Immature natural killer cell (primary cell): Measurements from ENCODE around the gene CALHM2. TPM values are rescaled to one million over a fixed set of nuclear protein-coding genes. Genes with fewer than 3 reads are reported as not detected.
A peak's percentile ranks its signal among the peaks of the same experiment; 100 is the strongest.
"Not testable (repeated sequence)": the region's sequence is repeated elsewhere in the genome, so short reads cannot be mapped to it uniquely, and the experiment has no call there.

Experiments used
- DNase-seq, 3 donors: peaks; one replicate each; pipeline ENCODE4 v3.0.0; 2022; ENCODE audit warnings: mixed read lengths in 1 of 3
- H3K27ac Mint-ChIP-seq, 6 donors: one replicate each; pipeline ENCODE4 v1.8.0; 2020; ENCODE audit warnings: mixed read lengths in 6 of 6, mild to moderate bottlenecking in 5 of 6, inconsistent platforms in 4 of 6, moderate library complexity in 3 of 6
- H3K27me3 Mint-ChIP-seq, 3 donors: one replicate each; pipeline ENCODE4 v1.8.0; 2020 to 2021; ENCODE audit warnings: low read depth in 3 of 3, mild to moderate bottlenecking in 3 of 3, mixed read lengths in 3 of 3, moderate library complexity in 3 of 3, inconsistent platforms in 1 of 3
- H3K36me3 Mint-ChIP-seq, 3 donors: one replicate each; pipeline ENCODE4 v1.8.0; 2020; ENCODE audit warnings: mixed read lengths in 3 of 3, inconsistent platforms in 2 of 3, mild to moderate bottlenecking in 2 of 3
- H3K4me1 Mint-ChIP-seq, 2 donors: one replicate each; pipeline ENCODE4 v1.8.0; 2020; ENCODE audit warnings: inconsistent platforms in 2 of 2, mild to moderate bottlenecking in 2 of 2, mixed read lengths in 2 of 2, moderate library complexity in 1 of 2
- H3K4me3 Mint-ChIP-seq, 5 donors: one replicate each; pipeline ENCODE4 v1.8.0; 2020; ENCODE audit warnings: mild to moderate bottlenecking in 5 of 5, mixed read lengths in 5 of 5, inconsistent platforms in 3 of 5, moderate library complexity in 3 of 5
- H3K9me3 Mint-ChIP-seq, 6 donors: one replicate each; pipeline ENCODE4 v1.8.0; 2020; ENCODE audit warnings: mild to moderate bottlenecking in 6 of 6, mixed read lengths in 6 of 6, inconsistent platforms in 4 of 6, moderate library complexity in 3 of 6
- polyA plus RNA-seq, 3 donors: library from polyadenylated mRNA; unstranded; fragments of 300-500 nt; fragmentation: Illumina TruSeq; gene quantifications; one replicate each; pipeline ENCODE4 v1.2.3, GENCODE V29; 2021

CALHM2 gene
- polyA plus RNA-seq, 3 donors from 2014 or later, result 43.3 to 125 (median 72.6) TPM

DNA sequence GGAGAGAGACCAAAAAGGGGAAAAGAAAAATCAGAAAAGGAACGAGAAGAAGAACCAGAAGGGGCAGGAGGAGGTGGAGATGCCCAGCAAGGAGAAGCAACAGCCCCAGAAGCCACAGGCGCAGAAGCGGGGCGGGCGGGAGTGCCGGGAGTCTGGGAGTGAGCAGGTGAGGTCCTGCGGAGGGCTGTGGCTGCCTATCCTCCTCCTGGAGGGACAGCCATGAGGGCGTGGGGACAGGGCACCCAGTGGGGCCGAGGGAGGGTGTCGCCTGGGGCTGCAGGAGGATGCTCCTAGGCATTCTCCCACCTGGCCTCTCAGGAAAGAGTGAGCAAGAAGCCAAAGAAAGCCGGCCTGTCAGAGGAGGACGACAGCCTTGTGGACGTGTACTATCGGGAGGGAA is 11.8 kb downstream of the CALHM2 start:
- Mint-ChIP-seq H3K4me1 (peaks cover 0 to 28% of the 10 kb centered on the region in 2 donors), H3K36me3 (peaks cover 11 to 38% (median 32%) of the 10 kb centered on the region in 3 donors), H3K4me3 (no peak overlapping the region), H3K9me3 (no peaks in the 10 kb centered on the region), H3K27me3 (peaks cover 0 to 2% (median 1%) of the 10 kb centered on the region in 3 donors), H3K27ac (peak overlapping the region in 2 of 6 donors; percentile 31 to 59)
- no peak for DNase-seq

DNA sequence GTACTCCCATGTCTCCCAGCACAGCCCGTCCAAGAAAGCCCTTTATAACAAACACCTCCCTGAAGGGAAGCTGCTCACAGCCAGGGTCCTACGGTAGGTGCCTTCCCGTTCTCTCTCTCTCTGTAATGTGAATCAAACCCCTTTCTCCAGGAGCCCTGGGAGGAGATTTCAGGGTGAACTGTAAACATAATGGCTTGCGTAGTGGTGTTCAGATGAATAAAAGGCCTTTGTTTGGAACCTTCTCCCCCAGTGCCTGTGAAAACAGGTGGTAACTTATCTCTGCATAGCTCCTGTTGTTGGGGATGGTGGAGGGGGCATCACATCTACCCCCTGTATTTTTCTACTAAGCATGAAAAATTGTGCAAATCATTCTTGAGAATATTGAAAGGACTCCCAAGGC is 12.4 kb downstream of the CALHM2 start:
- H3K27me3 Mint-ChIP-seq, result peaks cover 0 to 2% (median 1%) of the 10 kb centered on the region in 3 donors
- peaks cover 0 to 23% of the 10 kb centered on the region in 2 donors for H3K4me1 Mint-ChIP-seq
- H3K36me3 Mint-ChIP-seq, result peaks cover 11 to 38% (median 33%) of the 10 kb centered on the region in 3 donors
- DNase-seq, result no peak
- H3K4me3 Mint-ChIP-seq, result no peak overlapping the region
- no peak overlapping the region for H3K27ac Mint-ChIP-seq
- H3K9me3 Mint-ChIP-seq, result no peaks in the 10 kb centered on the region

DNA sequence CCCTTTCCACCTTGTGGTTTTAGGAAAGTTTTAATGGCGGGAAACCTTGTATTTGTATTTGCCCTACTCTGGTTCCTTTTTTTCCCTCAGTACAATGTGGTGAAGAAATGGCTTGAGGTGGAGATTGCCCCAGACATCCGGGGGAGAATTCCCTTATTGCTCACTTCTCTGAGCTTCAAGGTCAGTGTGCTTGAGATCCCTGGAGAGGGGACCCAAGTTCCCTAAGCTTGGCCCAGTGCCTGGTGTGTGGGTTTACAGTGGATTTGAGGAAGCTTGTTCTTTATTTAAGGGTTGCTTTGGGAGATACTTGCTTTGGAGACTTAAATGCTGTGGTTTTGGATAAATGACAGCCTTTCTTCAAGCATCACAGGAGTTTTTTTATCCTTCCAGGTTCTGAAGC is 18.3 kb downstream of the CALHM2 start:
- Mint-ChIP-seq H3K36me3 (peaks cover 29 to 54% (median 33%) of the 10 kb centered on the region in 3 donors), H3K4me3 (no peak overlapping the region), H3K9me3 (no peaks in the 10 kb centered on the region), H3K27ac (no peak overlapping the region), H3K27me3 (peaks cover 0 to 2% (median 1%) of the 10 kb centered on the region in 3 donors), H3K4me1 (peaks cover 3 to 18% of the 10 kb centered on the region in 2 donors)
- no peak for DNase-seq

DNA sequence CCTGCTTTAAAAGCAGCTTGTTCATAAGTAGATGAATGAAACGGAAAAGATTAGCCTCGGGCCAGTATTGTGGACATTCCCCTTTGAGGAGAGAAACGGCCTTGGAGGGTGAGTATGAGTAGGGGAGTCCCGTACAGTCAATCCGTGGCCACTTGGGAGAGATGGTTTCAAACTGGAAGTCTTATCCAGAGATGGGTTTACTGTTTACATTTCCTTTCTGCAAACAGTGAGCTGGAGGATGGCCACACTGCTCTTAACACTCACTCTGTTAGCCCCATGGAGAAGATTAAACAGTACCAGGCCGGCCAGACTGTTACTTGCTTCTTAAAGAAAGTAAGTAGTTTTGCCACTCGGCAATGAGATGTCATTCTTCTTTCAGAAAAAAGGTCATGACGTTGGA is 20.3 kb downstream of the CALHM2 start:
- Mint-ChIP-seq H3K4me3 (no peak overlapping the region), H3K36me3 (peaks cover 20 to 52% (median 30%) of the 10 kb centered on the region in 3 donors), H3K4me1 (peaks cover 3 to 17% of the 10 kb centered on the region in 2 donors)

DNA sequence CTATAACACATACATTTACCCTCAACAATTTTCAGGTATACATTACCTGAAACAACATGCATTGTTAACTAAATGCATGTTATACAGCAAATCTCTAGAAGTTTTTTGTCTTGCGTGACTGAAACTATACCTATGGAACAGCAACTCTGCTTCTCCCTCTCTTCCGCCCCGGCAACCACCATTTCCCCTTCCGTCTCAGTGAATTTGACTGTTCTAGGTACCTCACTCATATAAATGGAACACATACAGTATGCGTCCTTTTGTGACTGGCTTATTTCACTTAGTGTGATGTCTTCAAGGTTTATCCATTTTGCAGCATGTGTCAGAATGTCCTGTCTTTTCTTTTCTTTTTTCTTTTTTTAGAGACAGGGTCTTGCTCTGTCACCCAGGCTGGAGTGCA is 22.5 kb downstream of the CALHM2 start:
- no peaks in the 10 kb centered on the region for H3K9me3 Mint-ChIP-seq

More for the DNA sequence above, 20.3 kb downstream of the CALHM2 start:
- Mint-ChIP-seq H3K27me3 (peaks cover 0 to 2% (median 0%) of the 10 kb centered on the region in 3 donors), H3K9me3 (no peaks in the 10 kb centered on the region), H3K27ac (no peak overlapping the region)
- DNase-seq, result no peak

DNA sequence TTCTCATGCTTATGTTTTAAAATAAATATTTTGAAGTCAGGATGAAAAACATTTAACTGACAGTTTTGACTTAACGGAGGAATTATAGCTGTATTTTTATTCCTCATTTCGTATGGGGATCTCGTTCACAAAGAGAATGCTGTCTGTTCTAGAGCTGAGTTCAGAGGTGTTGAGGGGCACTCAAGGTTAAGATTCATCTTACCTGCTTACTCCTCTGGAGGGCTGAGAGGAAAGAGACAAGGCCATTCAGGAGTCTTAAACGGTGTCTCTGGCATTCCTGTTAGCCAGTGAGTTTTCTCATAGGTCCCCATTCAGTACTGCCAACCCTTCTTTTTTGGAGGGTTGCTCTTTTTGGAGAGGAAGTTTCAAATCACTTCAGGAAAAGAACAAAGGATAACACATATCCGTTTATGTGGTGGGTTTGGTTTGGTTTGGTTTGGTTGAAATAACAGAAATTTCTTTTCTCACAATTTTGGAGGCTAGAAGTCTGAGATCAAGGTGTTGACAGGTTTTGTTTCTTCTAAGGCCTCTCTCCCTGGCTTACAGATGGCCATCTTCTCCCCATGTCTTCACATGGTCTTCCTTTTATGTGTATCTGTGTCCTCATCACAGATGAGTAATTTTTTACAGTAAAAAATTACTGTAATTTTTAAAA is 23.1 kb downstream of the CALHM2 start:
- DNase-seq, result no peak
- no peak overlapping the region for H3K4me3 Mint-ChIP-seq
- H3K27ac Mint-ChIP-seq, result peak overlapping the region in 4 of 6 donors; percentile 44 to 70 (median 56)
- H3K36me3 Mint-ChIP-seq, result peaks cover 20 to 65% (median 36%) of the 10 kb centered on the region in 3 donors
- H3K9me3 Mint-ChIP-seq, result no peaks in the 10 kb centered on the region
- H3K4me1 Mint-ChIP-seq, result peaks cover 3 to 10% of the 10 kb centered on the region in 2 donors
- H3K27me3 Mint-ChIP-seq, result peaks cover 0 to 2% (median 0%) of the 10 kb centered on the region in 3 donors

More for the DNA sequence above, 22.5 kb downstream of the CALHM2 start:
- no peak overlapping the region for H3K4me3 Mint-ChIP-seq
- no peak for DNase-seq
- H3K27ac Mint-ChIP-seq, result peak overlapping the region in 2 of 6 donors; percentile 3 to 35
- H3K4me1 Mint-ChIP-seq, result peaks cover 3 to 10% of the 10 kb centered on the region in 2 donors
- H3K27me3 Mint-ChIP-seq, result peaks cover 0 to 2% (median 0%) of the 10 kb centered on the region in 3 donors
- peaks cover 16 to 60% (median 31%) of the 10 kb centered on the region in 3 donors for H3K36me3 Mint-ChIP-seq

DNA sequence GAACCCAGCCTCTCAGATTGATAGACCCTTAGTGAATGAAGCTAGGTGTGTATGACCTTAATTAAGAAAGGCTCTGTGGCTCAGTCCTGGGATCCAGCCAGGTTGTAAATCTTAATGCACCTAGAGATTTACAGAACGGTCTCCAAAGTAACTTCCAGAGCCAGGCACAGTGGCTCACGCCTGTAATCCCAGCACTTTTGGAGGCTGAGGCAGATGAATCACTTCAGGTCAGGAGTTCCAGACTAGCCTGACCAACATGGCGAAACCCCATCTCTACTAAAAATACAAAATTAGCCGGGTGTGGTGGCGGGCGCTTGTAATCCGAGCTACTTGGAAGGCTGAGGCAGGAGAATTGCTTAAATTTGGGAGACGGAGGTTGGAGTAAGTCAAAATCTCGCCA is 24.3 kb downstream of the CALHM2 start:
- peaks cover 0 to 2% (median 0%) of the 10 kb centered on the region in 3 donors for H3K27me3 Mint-ChIP-seq

DNA sequence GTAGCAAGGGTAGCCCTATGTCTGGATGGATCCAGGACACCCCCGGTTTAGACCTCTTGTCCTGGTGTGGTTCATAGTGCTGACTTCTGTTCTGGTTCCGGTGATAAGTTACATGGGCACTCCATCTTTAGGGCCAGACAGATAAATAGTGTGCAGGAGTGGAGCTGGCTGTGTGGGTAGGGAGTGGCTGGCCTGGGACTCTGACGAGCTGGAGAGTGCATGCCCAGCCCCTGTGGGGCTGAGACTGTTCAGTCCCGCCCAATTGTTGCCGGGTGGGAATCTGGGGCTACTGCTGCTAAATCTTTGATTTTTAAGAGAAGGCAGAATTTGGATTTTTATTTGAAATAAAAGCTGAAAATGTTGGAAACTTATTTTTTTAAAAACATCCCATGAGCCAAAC is 28.4 kb downstream of the CALHM2 start:
- H3K27ac Mint-ChIP-seq, result no peak overlapping the region

More for the DNA sequence above, 24.3 kb downstream of the CALHM2 start:
- H3K4me3 Mint-ChIP-seq, result no peak overlapping the region
- H3K4me1 Mint-ChIP-seq, result peaks cover 3 to 10% of the 10 kb centered on the region in 2 donors
- peaks cover 24 to 66% (median 40%) of the 10 kb centered on the region in 3 donors for H3K36me3 Mint-ChIP-seq
- no peaks in the 10 kb centered on the region for H3K9me3 Mint-ChIP-seq
- no peak for DNase-seq
- H3K27ac Mint-ChIP-seq, result no peak overlapping the region

DNA sequence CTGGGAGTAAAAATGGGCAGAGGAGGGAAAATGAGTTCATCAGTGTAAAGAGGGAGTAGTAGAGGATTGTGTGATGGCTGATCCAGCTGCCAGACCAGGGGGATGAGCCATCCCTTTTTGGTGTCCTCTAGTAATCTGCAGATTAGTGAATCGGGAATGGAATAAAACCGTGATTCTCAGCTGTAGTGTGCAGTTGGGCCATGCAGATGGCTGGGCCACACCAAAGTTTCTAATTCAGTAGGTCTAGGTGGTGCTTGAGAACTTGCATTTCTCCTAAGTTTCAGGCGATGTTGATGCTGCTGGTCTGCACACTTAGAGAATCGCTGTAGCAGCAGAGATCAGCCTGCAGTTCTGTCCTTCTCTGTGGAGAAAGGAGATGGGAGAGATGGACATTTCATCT is 33.1 kb downstream of the CALHM2 start:
- no peak overlapping the region for H3K4me3 Mint-ChIP-seq
- H3K36me3 Mint-ChIP-seq, result peaks cover 39 to 71% (median 41%) of the 10 kb centered on the region in 3 donors
- no peak overlapping the region for H3K27ac Mint-ChIP-seq
- H3K9me3 Mint-ChIP-seq, result no peaks in the 10 kb centered on the region
- DNase-seq, result no peak
- H3K27me3 Mint-ChIP-seq, result peaks cover 0 to 3% (median 0%) of the 10 kb centered on the region in 3 donors
- H3K4me1 Mint-ChIP-seq, result no peaks in the 10 kb centered on the region

More for the DNA sequence above, 28.4 kb downstream of the CALHM2 start:
- Mint-ChIP-seq H3K27me3 (no peaks in the 10 kb centered on the region), H3K36me3 (peaks cover 30 to 66% (median 37%) of the 10 kb centered on the region in 3 donors), H3K4me1 (peaks cover 0 to under 1% of the 10 kb centered on the region in 2 donors), H3K9me3 (no peaks in the 10 kb centered on the region), H3K4me3 (no peak overlapping the region)
- DNase-seq, result no peak

DNA sequence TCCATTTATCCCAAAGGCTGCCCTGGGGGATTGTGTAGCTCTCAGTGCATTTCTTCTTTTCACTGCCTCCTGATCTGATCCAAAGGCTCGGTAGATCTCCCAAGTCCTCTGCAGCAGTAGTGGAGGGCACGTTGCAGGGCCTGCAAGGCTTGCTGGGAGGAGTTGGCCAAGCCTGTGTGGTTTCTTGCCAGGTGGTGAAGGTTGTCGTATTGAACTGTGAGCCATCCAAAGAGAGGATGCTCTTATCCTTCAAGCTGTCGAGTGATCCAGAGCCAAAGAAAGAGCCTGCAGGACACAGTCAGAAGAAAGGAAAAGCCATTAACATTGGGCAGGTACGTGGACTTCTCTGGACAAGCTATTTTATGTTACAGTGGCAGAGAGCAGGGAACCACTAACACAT is 34.6 kb downstream of the CALHM2 start:
- no peaks in the 10 kb centered on the region for H3K4me1 Mint-ChIP-seq
- DNase-seq, result no peak
- H3K27ac Mint-ChIP-seq, result no peak overlapping the region
- H3K36me3 Mint-ChIP-seq, result peaks cover 33 to 73% (median 37%) of the 10 kb centered on the region in 3 donors
- H3K4me3 Mint-ChIP-seq, result no peak overlapping the region
- no peaks in the 10 kb centered on the region for H3K9me3 Mint-ChIP-seq
- H3K27me3 Mint-ChIP-seq, result peaks cover 0 to 3% (median 0%) of the 10 kb centered on the region in 3 donors

DNA sequence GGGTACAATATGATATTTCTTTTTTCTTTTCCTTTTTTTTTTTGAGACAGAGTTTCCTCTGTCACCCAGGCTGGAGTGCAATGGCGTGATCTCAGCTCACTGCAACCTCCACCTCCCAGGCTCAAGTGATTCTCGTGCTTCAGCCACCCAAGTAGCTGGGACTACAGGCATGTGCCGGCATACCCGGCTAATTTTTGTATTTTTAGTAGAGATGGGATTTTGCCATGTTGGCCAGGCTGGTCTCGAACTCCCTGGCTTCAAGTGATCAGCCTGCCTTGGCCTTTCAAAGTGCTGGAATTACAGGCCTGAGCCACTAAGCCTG is 35.1 kb downstream of the CALHM2 start:
- not testable (repeated sequence) for H3K27ac Mint-ChIP-seq, H3K9me3 Mint-ChIP-seq, H3K4me3 Mint-ChIP-seq, H3K27me3 Mint-ChIP-seq, H3K4me1 Mint-ChIP-seq, DNase-seq
- peaks cover 29 to 69% (median 37%) of the 10 kb centered on the region in 3 donors for H3K36me3 Mint-ChIP-seq

DNA sequence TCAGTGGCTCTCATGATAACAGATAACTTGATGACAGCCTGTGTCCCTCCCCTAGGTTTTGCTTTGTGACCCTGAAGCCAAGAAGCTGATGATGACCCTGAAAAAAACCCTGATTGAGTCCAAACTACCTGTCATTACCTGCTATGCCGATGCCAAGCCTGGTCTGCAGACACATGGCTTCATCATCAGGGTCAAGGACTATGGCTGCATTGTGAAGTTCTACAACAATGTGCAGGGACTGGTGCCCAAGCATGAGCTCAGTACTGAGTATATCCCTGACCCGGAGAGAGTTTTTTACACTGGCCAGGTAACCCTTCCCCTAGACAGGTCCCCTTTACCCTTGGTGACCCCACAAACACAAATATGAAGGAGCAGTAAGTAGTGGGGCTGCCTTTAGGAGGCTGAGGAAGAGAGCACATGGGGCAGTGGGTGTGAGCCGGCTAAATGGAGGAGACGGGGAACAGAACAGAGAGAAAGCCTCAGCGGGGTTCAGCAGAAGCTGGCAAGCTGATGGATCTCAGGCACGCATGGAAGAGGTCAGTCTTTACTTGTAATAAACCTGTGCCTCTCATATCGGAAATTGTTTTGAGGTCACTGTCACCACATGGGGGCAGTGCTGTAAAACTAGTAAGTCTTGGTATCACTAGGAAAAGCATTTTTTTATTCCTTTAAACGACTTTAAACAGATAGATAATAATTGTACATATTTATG is 35.6 kb downstream of the CALHM2 start:
- peak; percentile 50 to 67 (median 59) for DNase-seq
- peak overlapping the region in 1 of 6 donors; percentile 43 for H3K27ac Mint-ChIP-seq
- H3K4me1 Mint-ChIP-seq, result no peaks in the 10 kb centered on the region
- peaks cover 29 to 69% (median 37%) of the 10 kb centered on the region in 3 donors for H3K36me3 Mint-ChIP-seq
- no peak overlapping the region for H3K4me3 Mint-ChIP-seq
- H3K9me3 Mint-ChIP-seq, result no peaks in the 10 kb centered on the region
- peaks cover 0 to 3% (median 0%) of the 10 kb centered on the region in 3 donors for H3K27me3 Mint-ChIP-seq

DNA sequence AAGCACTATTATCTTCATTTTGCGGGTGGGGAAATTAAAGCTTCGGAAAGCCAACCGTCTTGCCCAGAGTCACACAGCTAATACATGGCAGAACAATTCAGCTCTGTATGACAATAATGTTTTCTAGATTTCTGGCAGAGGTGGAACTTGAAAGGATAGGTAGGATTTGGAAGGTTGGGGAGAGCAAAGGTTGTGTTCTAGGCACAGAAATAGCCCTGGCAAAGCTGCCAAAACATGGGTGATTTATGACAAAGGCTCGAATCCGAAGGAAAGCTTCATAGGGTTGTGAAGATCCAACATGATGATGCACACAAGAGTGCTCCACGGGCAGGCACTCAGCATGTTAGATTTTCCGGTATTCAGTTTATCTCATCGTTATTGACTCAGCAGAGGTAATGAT is 36.6 kb downstream of the CALHM2 start:
- peaks cover 0 to 3% (median 0%) of the 10 kb centered on the region in 3 donors for H3K27me3 Mint-ChIP-seq
- H3K9me3 Mint-ChIP-seq, result no peaks in the 10 kb centered on the region
- no peak overlapping the region for H3K27ac Mint-ChIP-seq
- peaks cover 29 to 64% (median 33%) of the 10 kb centered on the region in 3 donors for H3K36me3 Mint-ChIP-seq
- no peaks in the 10 kb centered on the region for H3K4me1 Mint-ChIP-seq
- no peak overlapping the region for H3K4me3 Mint-ChIP-seq
- DNase-seq, result no peak

DNA sequence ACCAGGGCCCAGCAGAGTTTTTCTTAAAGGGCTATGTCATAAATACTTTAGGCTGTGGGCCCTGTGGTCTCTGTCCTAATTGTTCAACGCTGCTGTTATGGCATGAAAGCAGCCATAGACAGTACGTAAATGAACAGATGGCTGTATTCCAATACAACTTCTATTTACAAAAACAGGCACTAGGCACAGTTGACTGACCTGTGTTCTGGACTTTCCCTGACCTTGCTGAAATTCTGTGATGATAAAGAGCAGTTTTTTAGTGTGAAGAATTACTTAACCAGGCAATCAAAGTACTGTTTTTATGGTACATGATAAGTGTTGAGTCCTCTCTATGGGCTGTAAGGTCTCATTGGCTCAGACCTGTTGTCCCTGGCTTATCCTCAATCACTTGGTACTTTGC is 38.6 kb downstream of the CALHM2 start:
- no peak for DNase-seq
- peaks cover 0 to 5% (median 0%) of the 10 kb centered on the region in 3 donors for H3K27me3 Mint-ChIP-seq
- H3K36me3 Mint-ChIP-seq, result peaks cover 25 to 63% (median 39%) of the 10 kb centered on the region in 3 donors
- no peak overlapping the region for H3K4me3 Mint-ChIP-seq
- H3K27ac Mint-ChIP-seq, result no peak overlapping the region
- no peaks in the 10 kb centered on the region for H3K9me3 Mint-ChIP-seq
- no peaks in the 10 kb centered on the region for H3K4me1 Mint-ChIP-seq
